Left renal cortex interstitium (tissue), 4 donors: Measurements from ENCODE around the gene BCL11B. TPM values are rescaled to one million over a fixed set of nuclear protein-coding genes. Genes with fewer than 3 reads are reported as not detected.
A peak's percentile ranks its signal among the peaks of the same experiment; 100 is the strongest.

Experiments
- DNase-seq, 4 donors: peaks; one replicate each; pipeline ENCODE4 v3.0.0-alpha.2; 2013; ENCODE audit warnings: low read depth in 4 of 4, low spot score in 2 of 4, missing footprints in 1 of 4
- polyA plus RNA-seq, 4 donors: library from polyadenylated mRNA; unstranded; fragments of 120-200 nt; gene quantifications; one replicate each; pipeline ENCODE4 v1.2.1, GENCODE V29; 2013; ENCODE audit not compliant: insufficient read length in 4 of 4

Gene BCL11B
- polyA plus RNA-seq, 4 donors, result 1.7 to 2.9 (median 2.4) TPM

- no peak for DNase-seq
Measured at GRCh38 chr14:99287269-99287942, 15.4 kb upstream of the BCL11B start.

- no peak for DNase-seq
Measured at GRCh38 chr14:99286761-99287160, 14.8 kb upstream of the BCL11B start.

DNA sequence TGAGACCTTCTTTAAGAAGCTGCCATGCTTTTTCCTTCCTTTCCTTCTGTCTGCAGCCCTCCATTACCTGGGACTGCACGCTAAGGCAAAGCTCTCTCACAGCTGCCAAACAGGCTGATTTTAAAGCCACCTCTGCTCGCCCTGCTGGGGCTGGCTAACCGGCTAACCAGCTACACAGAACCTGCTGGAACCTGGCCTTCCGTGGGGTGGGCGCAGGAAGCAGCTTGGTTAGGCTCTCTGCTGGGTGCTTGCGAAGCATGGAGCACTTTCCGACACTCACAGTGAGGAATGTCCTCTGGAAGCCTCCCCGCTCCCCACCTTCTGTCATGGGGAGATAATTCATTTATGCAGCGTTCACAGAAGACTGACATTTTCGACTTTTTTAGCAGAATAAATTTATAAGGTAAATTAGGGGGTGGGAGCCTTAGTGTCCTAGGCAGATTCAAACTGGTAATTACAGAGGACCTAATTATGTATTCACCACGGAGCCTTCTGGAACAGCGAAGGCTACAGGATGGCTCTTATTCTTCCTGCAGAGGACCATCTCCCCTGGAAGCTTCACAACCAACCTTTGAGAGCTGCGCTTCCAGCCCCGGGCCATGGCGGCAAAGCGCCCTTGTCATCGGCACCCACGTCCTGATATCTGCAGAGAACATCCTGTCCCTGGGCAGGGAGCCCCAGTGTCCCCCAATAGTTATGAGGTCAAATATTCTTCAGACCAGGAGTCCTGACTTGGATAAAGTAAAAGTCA lies 12.4 kb upstream of the BCL11B start:
- DNase-seq, result no peak

GRCh38 chr14:99282261-99283050 lies 10.5 kb upstream of the BCL11B start:
- no peak for DNase-seq

DNA sequence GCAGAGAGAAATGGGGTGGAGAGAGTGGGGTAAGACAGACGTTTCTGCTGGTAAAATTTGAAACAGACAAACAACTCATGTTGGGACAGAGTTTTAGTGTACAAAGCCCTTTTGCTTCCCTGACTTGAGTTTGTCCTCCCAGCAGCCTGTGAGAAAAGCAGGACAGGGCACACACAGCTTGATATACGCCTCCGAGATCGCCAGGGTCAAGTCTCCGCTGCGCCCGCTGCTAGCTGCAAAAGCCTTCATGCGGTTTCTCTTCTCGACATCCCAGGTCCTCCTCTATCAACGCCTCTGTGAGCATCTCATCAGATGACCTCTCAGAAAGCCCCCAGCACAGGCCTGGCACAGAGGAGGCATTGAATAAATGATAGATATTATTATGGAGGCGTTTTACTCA lies 9.4 kb upstream of the BCL11B start:
- no peak for DNase-seq

DNA sequence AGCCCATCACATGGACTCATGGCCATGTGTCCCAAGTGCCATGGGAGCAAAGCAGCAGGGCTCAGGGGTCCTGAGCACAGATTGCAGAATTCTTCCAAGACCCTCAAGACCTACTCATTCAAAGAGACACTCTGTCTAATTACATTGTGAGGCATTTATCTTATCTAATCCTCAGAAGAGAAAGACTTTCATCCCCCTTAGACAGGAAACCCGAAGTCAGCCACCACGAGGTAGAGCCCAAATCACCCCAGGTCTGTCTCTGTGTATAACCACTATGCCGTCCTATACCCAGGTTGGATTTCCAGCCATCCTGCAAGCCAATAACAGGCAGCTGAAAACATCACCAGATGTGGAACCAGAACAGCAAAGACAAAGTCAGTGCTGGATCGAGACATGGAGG lies 8.9 kb upstream of the BCL11B start:
- DNase-seq, result no peak

GRCh38 chr14:99280066-99280731 lies 8.2 kb upstream of the BCL11B start:
- DNase-seq, result no peak

GRCh38 chr14:99278836-99279235 lies 6.8 kb upstream of the BCL11B start:
- DNase-seq, result no peak

GRCh38 chr14:99277530-99277929 lies 5.5 kb upstream of the BCL11B start:
- no peak for DNase-seq

GRCh38 chr14:99276482-99276881 lies 4.5 kb upstream of the BCL11B start:
- no peak for DNase-seq

- DNase-seq, result no peak
Measured at GRCh38 chr14:99275222-99275584, 3.2 kb upstream of the BCL11B start.

DNA sequence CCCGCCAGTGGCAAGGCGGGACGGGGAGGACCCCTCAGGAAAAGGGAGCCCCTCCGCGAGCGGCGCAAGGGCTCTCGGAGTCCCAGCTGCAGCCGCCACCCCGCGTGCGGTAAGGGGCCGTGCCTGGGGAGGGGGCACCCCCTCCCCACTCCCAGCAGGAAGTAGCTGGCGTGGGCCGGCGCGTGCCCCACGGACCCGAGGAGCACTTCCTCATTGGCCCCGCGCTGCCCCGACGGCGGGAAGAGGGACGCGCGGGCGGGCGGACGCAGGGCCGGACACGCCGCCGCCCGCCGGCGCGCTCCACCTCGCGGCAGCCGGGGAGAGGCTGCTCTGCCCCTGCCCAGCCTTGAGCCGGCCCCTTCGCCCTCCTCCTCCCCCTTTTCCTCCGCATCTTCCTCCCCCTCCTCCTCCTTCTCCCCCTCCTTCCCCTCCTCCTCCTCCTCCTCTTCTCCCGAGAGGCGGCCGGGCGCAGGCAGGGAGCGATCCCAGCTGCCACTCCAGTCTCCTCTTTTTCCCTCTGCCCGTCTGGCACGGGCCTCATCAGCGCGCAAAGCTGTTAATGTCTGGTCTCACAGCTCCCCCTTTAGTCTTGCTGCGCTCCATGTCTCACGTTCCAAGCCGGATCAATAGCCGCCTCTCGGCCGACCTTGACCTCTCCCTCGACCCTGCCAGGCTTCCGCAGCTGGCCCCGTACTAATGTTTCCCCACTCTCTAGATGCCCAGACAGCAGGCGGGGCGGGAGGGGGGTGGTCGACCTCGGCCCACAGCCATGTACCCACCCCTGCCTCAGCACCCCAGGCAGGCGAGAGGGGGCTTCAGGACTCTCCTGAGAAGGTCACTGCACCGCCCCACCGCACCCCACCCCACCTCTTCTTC lies 2.6 kb upstream of the BCL11B start:
- peak in 3 of 4 donors; percentile 68 to 86 (median 83) for DNase-seq

- no peak for DNase-seq
Measured at GRCh38 chr14:99273766-99274345, 1.9 kb upstream of the BCL11B start.

DNA sequence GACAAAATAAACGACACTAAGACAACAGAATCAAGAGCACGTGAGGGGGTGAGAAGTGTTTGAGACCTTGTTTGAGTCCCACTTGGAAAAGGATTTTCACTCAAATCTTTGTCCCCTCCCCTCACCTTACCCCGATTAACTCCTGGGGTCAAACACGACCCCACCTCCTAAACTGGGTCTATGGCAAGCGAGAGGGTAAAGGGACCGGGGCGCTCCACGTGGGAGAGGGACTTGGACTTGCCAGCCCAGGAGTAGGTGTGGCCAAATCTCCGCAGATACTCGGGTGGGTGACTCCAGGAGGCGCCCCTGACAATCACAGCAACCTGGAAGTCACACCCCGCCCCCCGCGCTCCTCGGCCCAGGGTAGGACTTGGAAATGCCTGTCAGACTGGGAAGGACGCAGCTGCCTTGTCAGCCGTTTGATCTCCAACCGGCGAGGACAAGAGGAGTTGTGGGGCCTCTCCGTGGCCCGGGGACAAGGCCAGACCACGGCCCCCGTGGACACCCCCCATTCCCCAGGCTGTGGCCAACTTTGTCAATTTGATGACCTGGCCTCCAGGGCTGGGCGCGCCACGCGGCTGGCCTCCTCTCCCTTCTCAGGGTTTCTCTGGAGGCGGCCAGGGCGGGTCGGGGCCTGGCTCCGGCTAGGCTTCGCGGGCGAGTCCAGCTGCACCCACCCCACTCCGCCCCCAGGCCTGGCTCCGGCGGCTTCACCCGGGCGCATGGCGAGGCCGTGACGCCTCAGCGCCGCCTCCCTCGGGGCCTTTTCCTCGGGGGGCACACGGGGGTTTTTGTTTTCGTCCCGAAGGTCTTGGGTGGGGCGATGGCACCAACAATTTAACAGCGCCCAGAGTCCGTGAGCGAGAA lies 1.1 kb upstream of the BCL11B start:
- no peak for DNase-seq

GRCh38 chr14:99272632-99272898 lies 568 bp upstream of the BCL11B start:
- DNase-seq, result no peak

- no peak for DNase-seq
Measured at GRCh38 chr14:99271221-99271941, 616 bp downstream of the BCL11B start.

- no peak for DNase-seq
Measured at GRCh38 chr14:99270458-99271220, 1.4 kb downstream of the BCL11B start.
